HG02610 (cell line): ENCODE results near the gene KCNQ4.

Source experiments
- ATAC-seq: cut with Tn5 transposase; IDR thresholded peaks from one replicate; pipeline ENCODE4 v1.9.1; 2021; ENCODE audit warnings: mild to moderate bottlenecking, moderate library complexity; ENCODE audit not compliant: unreplicated experiment

Gene KCNQ4

GRCh38 chr1:40818264-40818961 lies 34.8 kb downstream of the KCNQ4 start:
- peak; percentile 84 for ATAC-seq

- no peak for ATAC-seq
Observed at GRCh38 chr1:40819101-40819500, 35.5 kb downstream of the KCNQ4 start.

DNA sequence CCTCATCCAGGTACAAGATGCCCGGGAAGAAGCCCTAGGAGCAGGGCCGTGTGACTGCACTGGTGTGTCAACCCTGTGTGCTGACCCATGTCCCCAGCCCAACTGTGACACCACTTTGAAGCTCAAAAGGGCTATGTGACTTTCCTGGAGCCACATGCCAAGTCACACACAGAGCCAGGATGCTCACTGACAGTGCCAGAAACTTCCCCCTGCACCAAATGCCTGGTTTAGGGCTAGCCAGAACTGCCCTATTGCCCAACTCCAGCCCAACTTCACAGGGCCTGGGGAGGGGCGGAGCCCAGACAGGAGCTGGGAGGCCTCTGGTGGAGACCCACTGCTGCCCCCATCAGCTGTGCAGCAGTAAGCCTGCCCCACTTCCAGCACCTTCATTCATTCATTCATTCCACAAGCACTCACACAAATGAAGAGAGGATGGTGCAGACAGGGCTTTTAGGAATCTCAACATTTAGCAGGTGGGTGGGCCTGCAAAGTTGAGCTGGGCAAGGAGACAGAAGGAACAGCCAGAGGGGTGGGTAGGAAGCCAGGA lies 36.7 kb downstream of the KCNQ4 start:
- ATAC-seq, result no peak

DNA sequence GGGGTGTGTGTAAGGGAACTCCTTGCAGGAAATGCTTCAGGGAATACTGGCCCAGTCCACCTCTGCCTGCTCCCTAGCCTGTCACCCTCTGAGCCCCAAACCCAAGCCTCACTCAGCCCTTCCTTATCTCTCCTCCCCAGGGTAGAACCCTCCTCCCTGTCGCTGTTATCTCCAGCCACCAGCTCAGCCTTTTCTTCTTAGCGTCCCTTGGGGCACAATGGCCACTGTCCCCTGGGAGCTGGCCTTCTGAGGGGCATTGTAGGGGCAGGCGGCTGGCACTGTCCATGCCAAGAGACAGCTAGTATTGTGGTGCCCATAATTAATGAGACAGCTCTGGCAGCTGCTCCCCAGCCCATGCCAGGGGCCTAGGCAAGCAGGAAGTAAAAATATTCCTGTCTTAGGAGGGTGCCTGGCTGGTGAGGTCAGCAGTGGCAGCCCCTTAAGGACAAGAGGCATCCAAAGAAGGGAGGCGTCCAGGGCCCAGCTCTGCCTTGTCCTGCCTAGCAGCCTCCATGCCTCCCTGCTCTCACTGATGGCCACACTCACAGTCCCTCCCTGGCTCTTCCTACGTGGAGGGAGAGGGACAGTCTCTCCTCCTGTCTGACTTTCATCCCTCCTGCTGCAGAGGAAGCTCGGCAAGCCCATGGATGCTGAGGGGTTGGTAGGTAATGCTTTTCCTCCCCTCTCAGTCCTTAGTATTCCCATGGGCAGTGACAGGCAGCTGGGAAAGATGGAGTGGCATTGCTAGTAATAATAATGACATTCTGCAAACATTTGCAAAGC lies 37.5 kb downstream of the KCNQ4 start:
- ATAC-seq, result no peak

DNA sequence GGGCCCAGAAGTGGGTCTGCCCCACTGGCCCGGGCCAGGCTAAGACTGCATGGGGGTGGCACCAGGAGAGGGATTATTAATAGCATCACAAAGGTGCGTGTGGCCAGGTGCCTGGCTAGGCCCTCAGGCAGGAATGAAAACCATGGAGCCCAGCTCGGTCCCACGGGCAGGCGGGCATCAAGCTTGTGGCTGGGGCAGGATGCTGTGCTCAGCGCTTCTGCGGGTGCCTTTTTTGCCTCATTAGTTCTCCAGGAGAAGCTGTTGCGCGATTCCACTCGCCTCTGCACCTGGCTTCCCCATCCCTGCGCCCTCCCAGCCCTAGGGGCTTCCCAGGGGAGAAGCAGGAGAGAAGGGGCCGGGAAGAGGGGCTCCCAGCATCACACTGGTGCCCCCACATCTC lies 39.3 kb downstream of the KCNQ4 start:
- ATAC-seq, result no peak

DNA sequence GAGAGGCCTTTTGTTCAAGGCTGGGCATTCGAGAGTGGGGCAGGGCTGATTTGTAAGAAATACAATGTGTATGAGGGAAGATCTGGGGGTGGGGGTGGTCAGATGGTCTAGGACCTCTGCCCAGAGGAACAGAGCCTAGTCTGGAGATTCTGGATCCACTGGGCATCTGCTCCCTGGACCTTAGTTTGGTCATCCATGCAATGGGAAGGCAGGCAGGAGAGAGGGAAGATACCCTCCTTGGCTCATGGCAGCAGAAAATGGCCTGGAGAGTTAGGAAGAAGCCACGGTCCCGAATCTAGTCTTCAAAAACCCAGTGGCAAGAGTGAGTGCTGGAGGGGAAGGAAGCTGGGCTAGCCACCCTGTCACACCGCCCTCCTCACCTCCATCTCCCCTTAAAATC lies 39.8 kb downstream of the KCNQ4 start:
- no peak for ATAC-seq

DNA sequence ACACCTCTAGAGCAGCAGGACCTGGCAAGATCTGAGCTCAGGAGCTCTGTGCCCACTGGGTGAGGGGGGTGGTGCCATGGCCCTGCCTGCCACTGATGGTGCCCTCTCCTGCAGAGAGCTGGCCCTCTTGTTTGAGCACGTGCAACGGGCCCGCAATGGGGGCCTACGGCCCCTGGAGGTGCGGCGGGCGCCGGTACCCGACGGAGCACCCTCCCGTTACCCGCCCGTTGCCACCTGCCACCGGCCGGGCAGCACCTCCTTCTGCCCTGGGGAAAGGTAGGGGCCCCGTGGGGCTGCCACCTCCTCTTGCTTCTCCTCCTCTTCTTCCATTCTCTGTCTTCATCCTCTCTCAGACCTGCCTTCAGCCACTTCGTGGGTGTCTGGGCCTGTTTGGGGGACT lies 40.4 kb downstream of the KCNQ4 start:
- ATAC-seq, result no peak

- no peak for ATAC-seq
Observed at GRCh38 chr1:40824591-40825434, 41.2 kb downstream of the KCNQ4 start.

DNA sequence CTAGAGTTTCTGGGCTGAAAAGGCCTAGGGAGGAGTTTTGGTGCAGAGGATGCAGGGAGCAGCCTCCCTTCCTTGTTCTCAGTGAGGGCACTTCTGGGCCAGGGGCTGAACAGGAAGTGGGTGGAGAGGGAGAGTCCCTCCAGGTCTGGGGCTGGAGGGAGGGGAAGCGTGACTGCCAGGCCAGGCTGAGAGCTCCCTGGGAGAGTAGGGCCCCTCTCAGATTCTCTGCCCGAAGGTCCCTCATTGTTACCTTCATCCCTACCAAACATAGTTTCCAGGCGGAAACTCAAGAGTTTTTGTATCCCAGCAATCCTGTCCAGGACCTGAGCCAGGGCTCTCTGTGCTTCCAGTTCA lies 41.8 kb downstream of the KCNQ4 start:
- peak; percentile 65 for ATAC-seq

GRCh38 chr1:40825996-40826395 lies 42.4 kb downstream of the KCNQ4 start:
- no peak for ATAC-seq

DNA sequence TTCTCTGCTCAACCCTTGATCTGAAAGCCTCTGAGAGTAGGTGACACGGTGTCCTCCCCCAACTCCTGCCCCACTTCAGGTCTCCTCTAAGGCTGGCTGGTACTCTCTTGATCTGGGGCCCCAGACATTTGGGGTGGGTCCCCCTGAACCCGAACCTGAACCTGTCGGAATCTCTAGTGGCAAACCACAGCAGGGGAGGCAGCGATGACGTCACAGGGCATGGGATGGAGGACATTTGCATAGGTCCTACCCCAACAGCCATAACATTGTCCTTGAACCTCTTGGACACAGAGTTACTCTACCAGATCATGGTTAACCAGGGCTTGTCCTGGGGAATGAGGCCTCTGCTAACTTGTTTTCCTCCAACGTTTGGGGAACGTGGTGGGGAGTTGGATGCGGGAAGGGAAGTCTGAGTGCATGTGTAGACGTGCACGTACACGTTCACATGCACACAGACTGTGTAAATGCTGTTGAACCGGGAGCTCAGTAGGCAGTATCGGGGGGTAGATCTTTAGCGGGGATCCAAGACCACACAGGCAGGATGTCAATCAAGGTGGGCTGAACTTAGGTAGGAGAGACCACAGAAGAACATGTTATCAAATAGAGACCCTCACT lies 46.2 kb downstream of the KCNQ4 start:
- no peak for ATAC-seq

- no peak for ATAC-seq
Observed at GRCh38 chr1:40830419-40830943, 46.9 kb downstream of the KCNQ4 start.

GRCh38 chr1:40831001-40831732 lies 47.6 kb downstream of the KCNQ4 start:
- ATAC-seq, result no peak

GRCh38 chr1:40833979-40834378 lies 50.4 kb downstream of the KCNQ4 start:
- no peak for ATAC-seq

DNA sequence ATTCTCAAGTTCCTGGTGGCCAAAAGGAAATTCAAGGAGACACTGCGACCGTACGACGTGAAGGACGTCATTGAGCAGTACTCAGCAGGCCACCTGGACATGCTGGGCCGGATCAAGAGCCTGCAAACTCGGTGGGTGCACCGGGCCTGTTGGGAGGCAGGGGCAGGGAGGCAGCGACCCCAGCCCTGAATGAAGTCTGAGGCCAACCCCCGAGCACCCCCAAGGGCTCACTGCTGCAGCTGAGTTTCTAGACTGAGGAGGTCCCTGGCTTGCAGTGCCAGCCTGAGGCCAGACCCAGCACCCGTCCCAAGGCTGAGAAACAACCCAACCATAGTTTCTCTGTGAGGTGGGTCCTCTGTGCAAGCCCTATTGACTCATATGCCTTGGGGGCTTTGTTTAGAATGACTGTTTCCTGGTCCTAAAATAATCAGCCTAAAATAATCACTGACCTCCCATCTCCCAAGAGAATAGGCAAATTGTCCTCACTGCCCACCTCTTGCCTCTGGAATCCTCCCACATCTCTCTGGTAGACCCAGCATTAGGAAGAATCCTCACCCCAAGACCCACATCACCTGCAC lies 51.5 kb downstream of the KCNQ4 start:
- no peak for ATAC-seq

- ATAC-seq, result no peak
Observed at GRCh38 chr1:40836283-40836682, 52.7 kb downstream of the KCNQ4 start.

GRCh38 chr1:40837601-40838000 lies 54.0 kb downstream of the KCNQ4 start:
- no peak for ATAC-seq

GRCh38 chr1:40838045-40838979 lies 54.7 kb downstream of the KCNQ4 start:
- no peak for ATAC-seq
